Activated CD8-positive, alpha-beta memory T cell treated with anti-CD3 and anti-CD28 coated beads, Interleukin-2, amount 50 U/mL, for 24 hours (primary cell): ENCODE data around the gene TNFRSF19.

Experiments
- DNase-seq: peaks from one replicate; pipeline ENCODE4 v3.0.0-alpha.2; 2020; ENCODE audit errors: extremely low read depth

TNFRSF19 gene

DNA sequence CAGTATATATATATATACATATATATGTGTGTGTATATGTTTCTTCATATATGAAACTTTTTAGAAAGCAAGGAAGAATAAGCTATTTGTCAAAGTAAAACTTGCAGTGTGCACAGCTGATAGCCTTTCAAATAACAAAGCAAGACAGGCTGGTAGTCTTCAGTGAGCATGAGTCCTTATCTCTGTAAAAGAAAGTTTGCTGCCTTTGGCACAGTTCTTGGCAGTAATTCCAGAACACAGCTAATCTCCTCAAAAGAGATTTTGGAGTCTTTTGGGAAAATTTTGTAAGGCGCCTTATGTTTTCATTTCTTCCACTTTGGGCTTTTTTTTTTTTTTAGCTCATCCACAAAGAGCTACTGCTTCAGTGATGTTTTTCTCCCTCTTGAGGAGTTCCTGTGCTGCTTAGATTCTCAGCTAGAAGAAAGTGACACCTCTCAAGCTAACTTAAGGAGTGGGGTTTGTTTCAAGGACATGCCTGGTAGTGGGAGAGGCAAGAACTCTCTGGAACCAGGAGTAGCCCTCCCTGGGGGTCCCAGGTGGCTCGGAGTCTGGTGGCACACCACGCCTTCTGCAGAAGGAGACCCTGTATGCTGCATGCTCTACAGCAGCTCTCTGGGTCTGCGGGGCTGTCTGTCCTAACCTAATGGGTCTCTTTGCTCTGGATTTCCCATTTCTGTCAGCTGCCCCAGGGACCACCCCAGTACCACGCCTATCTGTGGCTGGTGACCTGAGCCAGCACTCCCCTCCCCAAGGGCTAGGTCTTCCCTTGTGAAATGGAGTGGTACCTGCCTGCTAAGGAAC is 58.8 kb downstream of the TNFRSF19 start:
- no peak for DNase-seq

DNA sequence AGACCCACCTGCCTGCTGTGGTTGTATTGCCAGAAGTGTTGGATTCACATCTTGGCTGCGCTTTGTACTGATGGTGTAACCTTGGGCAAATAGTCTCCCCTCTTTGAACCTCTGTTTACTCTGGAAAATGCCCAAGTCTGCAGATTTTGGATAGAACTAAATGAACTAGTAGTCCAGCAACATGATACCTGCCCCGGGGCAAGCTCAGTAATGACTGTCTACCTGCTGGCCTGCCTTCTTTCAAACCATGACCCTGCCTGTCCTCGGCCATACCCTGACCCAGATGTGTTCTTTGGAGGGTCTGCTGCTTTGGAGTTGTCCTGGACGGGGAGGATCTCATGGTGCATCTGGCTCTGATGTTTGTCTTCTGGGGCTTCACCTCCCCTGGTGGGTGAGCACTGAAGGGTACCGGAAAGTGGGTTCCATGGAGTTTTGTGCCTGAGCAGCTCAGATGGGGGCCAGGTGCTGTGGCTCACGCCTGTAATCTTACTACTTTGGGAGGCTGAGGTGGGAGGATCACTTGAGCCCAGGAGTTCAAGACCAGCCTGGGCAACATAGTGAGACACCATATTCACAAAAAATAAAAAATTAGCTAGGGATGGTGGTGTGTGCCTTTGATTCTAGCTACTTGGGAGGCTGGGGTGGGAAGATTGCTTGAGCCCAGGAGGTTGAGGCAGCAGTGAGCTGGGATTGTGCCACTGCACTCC is 59.5 kb downstream of the TNFRSF19 start:
- DNase-seq, result no peak

DNA sequence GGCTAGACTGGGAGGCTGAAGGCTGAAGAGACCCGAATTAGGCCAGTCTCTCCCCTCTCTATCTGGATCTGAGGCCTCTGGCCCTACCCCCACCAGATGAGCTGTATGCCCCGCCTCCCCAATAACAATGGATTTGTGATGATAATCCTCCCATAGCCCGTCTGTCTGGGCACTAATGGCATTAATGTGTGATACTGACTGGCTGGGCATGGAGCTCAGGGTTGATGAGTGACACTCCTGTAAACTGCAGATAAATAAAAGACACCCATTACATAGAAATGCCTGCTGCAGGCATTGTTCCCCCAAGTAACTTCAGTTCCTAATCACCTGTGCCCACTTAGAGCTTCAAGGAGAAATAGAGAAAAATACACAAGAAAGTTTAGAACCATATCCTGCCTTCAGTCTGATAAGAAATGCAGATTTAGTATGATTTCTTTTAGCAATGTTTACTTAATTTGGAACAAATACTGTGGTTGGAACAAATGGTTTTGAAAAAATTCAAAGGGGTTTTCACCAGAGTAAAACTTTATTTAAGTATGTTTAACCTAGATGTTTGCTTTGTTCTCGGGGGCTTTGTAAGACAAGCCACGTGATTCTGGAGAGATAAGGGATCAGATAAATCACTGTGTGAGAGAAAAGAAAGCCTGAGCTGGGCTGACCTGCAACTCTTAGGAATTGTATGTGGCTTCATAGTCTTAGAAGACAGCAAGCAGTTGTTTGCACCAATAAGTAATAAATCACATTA is 60.3 kb downstream of the TNFRSF19 start:
- no peak for DNase-seq

DNA sequence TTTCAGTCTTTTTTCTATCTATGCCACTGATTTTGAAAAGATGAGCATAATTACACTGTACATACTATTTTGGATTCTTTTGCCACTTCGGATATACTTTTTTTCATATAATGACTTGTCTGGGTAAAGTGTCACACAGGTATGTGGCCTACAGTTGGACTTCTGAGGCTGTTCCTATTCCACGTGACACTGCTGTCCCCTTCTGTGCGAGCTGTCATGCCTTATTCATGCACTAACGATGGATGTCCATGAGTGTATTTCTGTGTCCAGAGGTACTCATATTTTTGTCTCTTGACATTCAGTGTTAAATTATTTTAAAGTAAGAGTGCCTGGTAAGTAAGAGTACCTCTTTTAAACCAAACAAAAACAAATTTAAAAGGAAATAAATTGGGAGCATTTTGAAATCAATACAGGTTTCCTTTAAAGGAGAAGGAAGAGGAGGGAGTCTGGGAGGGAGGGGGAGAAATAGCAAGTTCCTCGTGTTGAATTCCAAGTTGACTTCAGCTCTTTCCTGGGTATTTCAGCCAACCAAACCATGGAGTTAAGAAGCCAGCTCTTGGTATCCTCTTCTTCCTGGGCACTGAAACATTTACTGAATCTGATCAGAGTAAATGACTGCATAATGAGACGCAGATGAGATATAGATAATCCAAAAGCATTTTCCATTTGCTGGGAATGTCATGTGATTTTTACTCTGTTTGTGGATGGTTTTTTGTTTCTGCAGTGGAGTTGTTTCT is 61.3 kb downstream of the TNFRSF19 start:
- DNase-seq, result no peak

DNA sequence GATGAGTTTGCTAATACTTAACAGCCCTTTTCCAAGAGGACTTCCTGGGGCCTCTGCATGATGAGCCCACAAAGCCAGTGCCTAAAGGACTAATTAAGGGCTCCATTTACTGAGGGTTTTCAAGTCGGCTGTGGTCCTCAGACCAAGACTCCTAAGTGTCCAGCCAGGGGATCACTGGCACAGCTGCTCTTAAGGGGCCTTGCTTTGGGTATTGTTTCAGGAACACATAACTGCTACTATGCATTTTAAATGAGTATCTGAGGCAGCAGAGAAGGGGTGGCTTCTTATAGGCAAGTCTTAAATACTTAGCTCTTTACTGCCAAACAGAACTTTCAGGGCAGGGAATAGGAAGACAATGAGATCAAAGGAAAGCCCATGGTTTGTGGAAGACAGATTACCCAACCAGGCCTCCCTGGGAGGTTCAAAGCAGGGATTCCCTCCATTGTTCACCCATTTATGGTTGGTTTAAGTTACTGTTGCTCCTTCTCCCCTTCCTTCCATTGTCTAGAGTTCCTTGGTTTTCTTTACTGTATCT is 61.9 kb downstream of the TNFRSF19 start:
- no peak for DNase-seq

DNA sequence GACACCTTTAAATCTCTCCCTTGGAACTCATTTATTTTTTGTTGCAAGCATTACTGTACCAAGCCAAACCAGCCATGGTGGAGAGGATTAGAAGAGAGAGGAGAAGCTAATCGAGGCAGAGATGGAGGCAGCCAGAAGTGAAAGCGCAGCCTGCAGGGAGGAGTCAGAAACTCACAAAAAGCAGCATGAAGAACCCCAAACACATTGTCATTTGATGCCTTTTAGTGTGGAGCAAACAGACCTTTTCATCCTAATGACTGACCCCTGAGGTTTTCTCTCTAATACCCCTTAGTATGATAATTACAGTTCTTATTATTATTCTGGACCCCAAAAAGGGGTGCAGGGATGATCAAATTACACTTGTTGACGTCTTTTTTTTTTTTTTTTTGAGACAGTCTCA is 62.5 kb downstream of the TNFRSF19 start:
- DNase-seq, result no peak

DNA sequence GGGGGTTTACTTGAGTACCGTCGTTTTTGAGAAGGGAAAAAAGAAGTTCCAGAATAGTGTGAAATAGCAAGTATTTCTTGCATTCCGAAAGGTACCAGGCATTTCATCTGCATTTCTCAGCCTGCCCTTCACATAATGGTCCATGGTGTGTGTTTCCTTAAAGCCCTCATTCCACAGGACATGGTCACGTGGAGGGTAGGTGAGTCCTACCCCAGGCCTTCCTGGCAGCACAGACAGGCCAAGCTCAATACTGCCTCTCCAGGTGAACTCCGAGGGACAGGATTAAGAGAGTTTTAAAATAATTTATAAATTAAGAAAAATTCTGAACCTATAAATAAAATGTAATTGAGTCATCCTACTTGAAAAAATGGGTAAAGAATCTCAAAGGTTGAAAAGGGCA is 64.7 kb downstream of the TNFRSF19 start:
- no peak for DNase-seq

DNA sequence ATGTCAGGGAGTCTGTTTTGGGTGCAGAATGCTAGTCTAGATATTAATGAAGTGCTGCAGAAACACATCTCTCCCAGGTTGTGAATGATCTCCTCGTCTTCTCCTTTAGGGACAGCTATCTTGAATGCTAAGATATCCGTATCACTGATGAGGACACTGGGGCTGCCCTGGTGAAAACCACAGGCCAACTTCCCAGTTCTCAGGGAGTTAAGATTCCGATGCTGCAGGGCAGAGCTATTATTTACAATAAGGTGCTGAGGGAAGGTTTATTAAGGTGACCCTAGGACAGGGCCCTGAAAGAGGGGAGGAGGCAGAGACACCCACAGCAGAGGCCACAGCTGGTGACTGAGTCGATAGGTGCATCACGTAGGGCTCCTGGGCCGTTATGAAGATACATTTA is 66.1 kb downstream of the TNFRSF19 start:
- DNase-seq, result no peak

DNA sequence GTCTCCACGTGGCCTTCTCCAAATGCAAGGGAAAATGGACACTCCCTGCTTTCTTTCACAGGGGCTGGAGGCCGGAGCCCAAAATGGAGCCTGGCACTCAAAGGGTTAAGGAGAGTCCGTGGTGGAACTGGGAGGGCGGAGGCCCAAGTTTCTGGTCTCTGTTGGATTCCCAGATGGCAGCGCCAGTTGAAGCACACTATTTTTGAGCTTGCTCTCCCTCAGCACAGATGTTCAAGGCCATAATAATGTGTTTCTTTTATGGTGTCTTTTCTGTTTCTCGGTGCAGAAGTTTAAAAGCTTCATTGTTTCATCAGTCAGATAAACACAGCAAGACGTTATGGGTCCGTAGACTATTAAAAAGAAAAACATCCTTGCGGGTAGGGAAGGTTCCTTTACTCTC is 67.6 kb downstream of the TNFRSF19 start:
- DNase-seq, result no peak

DNA sequence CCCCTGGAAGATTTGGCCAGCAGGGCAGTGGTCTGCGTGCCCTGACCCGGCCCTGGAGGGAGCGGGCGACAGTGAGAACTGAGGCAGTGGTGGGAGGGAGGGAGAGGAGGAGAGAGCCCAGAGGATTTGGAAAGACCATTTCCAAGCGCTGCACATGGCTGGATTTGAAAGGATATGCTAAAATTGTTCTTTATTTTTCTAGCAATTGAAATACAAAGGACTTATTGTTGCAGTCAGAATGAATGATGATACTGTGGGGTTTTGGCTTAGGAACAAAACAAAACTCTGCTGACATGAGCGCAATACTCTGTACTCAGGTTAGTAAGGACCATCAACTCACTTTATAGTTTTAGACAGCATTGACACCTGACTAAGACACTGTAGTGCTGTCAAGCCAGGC is 69.5 kb downstream of the TNFRSF19 start:
- no peak for DNase-seq

DNA sequence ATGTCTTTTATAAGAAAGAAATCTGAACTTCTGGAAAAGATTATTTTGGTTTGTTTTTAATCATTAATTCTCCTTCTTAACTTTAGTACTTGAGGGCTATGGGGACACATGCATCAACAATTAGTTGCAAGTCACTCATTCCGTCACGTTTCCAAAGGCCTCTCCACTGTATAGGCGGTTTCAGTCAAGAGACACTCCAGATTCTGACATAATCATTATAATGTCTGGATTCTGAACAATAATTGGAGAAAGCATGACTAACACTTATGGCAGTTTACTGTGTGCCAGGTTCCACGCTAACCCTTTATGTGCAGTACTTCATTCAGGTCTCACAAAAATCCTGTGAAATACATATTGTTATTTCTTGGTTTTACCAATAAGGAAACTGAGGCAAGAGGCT is 71.9 kb downstream of the TNFRSF19 start:
- no peak for DNase-seq

DNA sequence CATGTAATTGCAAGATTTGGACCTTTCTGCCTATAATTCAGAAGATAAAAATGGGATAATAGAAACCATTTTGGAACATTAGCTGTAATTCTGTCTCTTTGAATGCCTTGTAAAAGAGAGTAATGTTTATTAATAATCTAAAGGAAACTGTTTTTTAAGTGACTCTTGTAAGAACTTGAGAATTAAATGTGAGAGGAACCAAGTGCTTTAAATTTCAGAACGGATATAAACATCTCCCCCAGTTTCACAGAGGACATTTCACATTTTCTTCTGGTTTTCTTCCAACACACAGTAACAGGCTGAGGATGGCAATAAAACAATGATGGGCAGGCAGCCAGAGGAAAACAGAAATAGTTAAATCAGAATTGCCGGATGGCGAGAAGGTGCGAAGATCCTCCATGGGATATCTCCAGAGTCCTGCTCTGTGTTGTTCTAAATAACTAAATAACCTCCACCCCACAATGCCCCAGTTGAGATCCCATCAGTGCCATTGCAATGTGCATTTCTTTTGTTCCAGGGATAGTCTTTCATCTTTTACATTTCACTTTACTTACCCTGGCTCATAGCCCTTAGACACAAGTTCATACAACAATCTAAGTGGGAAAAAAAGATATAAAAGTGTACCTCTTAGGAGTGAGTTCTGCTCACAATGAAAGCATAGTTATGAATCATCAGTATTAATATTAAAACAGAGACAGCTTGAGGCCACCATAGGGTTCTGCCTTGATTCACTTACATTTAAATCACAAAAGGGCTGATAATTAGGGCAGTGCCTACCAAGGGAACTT is 73.3 kb downstream of the TNFRSF19 start:
- no peak for DNase-seq

DNA sequence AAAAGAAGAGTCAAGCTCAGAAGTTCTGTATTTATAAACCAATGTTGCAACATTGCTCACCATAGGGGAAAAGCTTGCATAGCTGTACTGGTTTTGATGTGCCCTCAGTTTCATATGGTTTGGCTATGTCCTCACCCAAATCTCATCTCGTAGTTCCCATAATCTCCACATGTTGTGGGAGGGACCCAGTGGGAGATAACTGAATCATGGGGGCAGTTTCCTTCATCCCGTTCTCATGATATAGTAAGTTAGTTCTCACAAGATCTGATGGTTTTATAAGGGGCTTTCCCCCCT is 73.9 kb downstream of the TNFRSF19 start:
- DNase-seq, result no peak

DNA sequence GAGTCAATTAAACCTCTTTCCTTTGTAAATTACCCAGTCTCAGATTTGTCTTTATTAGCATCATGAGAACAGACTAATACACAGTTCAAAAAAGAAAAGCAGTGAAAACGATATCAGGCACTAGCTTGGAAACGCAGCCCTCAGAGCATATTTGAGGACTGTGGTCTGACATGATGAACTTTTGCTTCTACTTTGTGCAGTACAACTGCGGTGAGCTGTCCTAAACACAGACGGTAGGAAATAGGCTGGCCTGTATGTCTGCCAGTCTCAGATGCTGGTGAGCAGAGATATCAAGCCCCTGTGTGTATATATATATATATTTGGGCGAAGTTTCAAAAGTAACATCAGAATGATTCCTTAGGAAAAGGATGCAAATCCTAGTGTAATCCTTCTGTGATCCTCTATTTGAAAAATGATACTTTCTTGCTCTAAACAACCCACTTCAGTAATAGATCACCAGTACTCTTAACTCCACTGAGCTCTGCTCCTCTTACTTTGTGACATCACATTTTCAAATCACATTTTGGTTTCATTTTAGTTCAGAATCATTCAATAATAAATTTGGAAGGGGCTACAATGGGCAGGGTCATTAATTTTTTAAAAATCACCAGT is 74.4 kb downstream of the TNFRSF19 start:
- no peak for DNase-seq

DNA sequence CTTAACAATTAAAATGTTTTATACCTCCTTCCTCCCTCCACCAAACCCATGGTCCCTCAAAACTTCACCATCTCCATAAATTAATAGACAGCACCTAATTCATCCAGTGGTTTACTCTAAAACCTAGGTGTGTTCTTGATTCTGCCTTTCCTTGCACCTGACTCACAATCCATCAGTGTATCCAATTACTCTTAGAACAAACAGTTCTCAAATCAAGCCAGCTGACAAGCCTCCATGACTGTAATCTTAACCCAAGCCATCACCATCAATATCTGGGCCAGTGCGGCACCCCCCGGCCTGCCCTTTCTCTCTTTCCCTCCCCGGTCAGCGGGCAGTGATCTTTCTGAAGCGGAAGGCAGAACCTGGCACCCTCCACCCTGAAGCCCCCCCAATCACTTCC is 75.6 kb downstream of the TNFRSF19 start:
- no peak for DNase-seq

DNA sequence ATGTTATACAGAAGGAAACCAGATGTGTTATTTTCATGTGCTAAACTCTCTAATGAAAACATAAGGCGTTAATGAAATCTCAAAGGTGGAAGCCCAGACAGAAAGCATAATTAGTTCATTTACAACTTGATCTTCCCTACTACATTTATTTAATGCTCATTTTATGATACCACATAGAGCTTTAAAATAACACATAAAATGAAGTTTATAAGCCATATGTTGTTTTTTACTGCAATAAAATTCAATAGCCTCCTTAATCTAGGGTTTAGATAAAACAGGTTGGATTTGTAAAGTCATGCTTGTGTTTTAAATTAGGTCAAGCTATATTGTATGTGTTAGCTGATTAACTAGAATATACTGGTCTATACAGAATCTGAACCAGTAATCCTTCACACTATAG is 81.2 kb downstream of the TNFRSF19 start:
- DNase-seq, result no peak

DNA sequence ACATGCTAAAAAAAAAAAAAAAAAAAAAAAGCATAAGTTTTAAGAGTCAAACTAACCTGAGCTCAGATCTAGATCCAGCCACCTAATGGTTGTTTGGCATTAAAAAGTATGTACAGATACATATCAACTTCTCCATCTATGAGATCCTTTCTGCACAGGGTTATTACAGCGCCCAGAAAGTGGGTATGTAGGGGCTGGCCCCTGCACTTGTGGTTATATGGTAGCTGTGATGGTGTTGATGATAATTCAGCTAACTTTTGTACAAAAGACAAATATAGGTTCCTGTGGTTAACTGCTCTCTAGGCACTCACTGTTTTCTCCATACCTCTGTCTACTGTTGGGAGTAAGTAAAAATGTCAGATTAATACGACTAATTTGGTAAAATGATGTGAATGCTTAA is 81.7 kb downstream of the TNFRSF19 start:
- no peak for DNase-seq

DNA sequence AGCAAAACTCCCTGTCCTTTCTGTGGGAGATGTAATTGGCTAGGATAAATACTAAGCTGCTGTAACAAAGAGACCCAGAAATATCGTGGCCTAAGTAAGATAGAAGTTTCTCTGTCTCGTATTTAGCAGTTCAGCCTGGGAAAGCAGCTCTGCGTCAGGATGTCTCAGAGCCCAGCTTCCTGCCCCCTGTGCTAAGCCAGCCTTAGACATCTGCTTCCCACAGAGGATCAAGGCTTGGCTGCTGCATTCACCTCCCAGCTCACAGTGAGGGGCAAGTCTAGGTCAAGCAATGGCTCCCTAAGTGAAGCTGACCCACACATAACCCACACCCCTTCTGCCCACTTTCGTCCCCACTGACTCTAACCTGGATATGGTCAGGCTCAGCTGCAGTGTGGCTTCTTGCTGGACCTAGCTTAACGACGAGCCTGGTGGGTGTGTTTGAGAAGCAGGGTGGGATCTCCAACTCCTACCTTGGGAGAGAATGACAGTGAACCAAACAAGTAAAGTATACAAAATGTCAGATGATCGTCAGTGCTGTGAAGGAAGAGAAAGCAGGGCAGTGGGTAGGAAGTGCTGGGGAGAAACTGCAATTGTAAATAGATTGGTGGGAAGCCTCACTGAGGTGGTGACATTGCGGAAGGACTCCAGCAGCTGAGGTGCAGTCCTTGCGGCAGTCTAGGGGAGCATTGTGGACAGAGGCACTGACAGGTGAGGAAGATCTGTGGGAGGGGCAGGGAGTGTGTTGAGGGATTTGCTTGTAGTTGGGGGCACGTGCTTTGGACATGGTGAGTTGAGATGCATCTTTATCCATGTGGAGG is 82.9 kb downstream of the TNFRSF19 start:
- DNase-seq, result no peak

DNA sequence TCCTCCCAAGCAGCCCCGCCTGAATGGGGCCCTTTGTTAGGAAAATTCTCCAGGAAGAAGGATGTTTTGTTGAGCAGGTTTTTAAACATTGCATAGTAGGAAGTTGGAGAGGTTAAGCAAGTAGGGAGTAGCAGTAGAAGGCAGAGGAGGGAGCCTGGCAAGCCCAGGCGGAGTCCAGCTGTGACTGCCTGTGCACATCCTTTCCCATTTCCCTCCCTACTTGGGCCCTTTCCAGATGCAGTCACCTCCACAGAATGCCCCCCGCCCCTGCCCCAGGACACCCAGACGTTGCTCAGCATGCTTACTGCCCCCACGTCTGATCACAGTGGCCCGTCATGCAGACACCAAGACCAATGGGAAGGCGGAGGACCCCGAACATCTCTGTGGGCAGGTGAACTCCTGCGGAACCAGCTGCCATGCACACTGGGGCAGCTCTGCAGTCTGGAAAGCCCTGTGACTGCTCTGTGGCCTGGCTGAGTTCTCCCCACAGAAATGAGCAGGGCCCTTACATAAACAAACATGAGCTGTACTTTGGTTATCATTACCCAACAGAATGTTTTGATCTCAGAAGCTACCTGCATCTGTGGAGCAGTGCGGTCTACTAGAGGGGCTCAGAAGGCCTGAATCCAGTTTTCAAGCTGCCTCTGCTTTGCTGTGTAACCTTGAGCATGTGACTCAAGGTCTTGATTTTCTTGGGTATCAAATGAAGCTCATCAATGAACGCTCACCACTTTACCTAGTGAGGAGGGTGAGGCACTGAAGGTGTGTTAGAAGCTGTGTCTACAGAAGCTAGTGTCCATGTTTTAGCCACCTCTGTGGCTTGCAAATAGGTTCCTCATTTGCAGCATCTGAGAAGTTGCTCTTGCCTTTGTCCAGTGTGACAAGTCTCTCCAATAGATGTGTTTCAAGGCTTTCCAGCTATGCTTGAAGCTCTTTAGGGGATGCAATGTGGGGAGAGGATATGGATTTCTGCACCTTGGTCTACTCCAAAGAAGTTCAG is 84.2 kb downstream of the TNFRSF19 start:
- no peak for DNase-seq
